Measurements from ENCODE around the gene ADCY9. TPM values are rescaled to one million over a fixed set of nuclear protein-coding genes. Genes with fewer than 3 reads are reported as not detected.

The ADCY9 gene
- total and polyA plus RNA-seq, 7 experiments from 2014 or later = 0.46 to 14.3 (median 4.2) TPM

DNA sequence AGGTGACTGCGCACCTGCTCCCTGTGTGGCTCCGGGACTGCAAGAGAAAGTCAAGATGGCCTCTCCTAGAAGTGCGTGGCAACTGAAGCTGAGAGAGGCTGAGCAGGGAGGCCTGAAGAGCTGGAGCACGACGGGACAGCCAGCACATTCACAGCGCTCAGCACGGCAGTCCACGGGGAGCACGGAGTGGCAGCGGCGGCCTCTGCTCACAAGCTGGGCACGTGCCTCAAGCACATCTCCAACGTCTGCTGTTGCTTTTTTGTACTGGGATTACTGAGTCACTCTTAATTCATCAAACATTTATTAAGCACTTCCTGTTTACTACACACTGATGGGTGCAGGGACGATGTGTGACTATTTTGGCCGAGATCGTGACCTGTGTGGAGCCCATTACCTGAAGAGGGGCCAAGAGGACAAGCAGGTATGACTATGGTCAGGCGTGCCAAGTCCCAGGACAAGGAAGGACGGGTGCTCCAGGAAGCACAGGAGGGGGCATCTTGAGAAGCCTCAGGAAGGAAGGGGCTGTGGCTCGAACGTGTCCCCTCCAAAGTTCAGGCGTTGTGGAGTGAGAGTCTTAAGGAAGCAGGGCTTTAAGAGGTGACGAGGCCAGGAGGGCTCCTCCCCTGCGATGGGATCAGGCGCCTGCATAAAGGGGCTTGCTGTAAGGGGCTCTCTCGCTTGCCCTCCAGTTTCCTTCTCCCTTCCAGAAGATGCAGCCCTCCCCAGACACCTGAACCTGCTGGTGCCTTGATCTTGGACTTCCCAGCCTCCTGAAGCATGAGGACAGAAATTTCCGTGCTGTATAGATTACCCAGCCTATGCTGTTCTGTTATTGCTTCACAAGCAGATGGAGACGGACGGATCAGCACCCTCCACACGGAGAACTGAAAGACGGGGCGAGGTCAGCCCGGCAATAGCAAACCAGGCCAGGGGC, 105.8 kb downstream of the ADCY9 start:
- peaks cover 0 to 12% (median 0%) of the 10 kb centered on the region in 7 donors for H3K4me1 Mint-ChIP-seq
- DNase-seq (no peak), ATAC-seq (peak; percentile 10)
- no peaks in the 10 kb centered on the region for H3K9me3 Mint-ChIP-seq
- H3K36me3 Mint-ChIP-seq = peaks cover 0 to 16% (median 0%) of the 10 kb centered on the region in 5 donors
- ChIA-PET CTCF (no interaction called here), POLR2A (no interaction called here)
- Histone ChIP-seq H3K27ac (ENCODE audit: low read depth, low read length) (no peak overlapping the region), H3K9me3 (ENCODE audit: control insufficient read depth in 2 of 3, low read length in 3 of 3) (no peaks in the 10 kb centered on the region), H3K36me3 (ENCODE audit: control insufficient read depth in 2 of 3, insufficient read depth in 3 of 3, low read length in 3 of 3) (no peaks in the 10 kb centered on the region), H3K4me1 (ENCODE audit: control insufficient read depth in 2 of 2, insufficient read depth in 2 of 2, low read length in 2 of 2) (no peaks in the 10 kb centered on the region), H3K4me3 (ENCODE audit: low read length) (no peak overlapping the region), H3K27me3 (ENCODE audit: control insufficient read depth in 2 of 2, insufficient read depth in 2 of 2, low read length in 2 of 2) (no peaks in the 10 kb centered on the region)
- no peak overlapping the region for H3K4me3 Mint-ChIP-seq
- no peak overlapping the region for H3K27ac Mint-ChIP-seq
- H3K27me3 Mint-ChIP-seq = no peaks in the 10 kb centered on the region
- intact Hi-C loops (cut with micrococcal nuclease) = no loop called here

GRCh38 chr16:4009177-4009576, 107.1 kb downstream of the ADCY9 start:
- POLR2A ChIA-PET = no interaction called here
- no peaks in the 10 kb centered on the region for H3K27me3 Mint-ChIP-seq
- H3K4me3 Mint-ChIP-seq = no peak overlapping the region
- Histone ChIP-seq H3K4me3 (ENCODE audit: low read length) (no peak overlapping the region), H3K27me3 (ENCODE audit: control insufficient read depth in 2 of 2, insufficient read depth in 2 of 2, low read length in 2 of 2) (no peaks in the 10 kb centered on the region), H3K27ac (ENCODE audit: low read depth, low read length) (no peak overlapping the region), H3K4me1 (ENCODE audit: control insufficient read depth in 2 of 2, insufficient read depth in 2 of 2, low read length in 2 of 2) (no peaks in the 10 kb centered on the region), H3K36me3 (ENCODE audit: control insufficient read depth in 2 of 3, insufficient read depth in 3 of 3, low read length in 3 of 3) (no peaks in the 10 kb centered on the region), H3K9me3 (ENCODE audit: control insufficient read depth in 2 of 3, low read length in 3 of 3) (no peaks in the 10 kb centered on the region)
- CTCF ChIA-PET = no interaction called here
- intact Hi-C loops (cut with micrococcal nuclease) = no loop called here
- no peak for ATAC-seq
- peaks cover 0 to 16% (median 0%) of the 10 kb centered on the region in 5 donors for H3K36me3 Mint-ChIP-seq
- no peak overlapping the region for H3K27ac Mint-ChIP-seq
- H3K9me3 Mint-ChIP-seq = no peaks in the 10 kb centered on the region
- no peak for DNase-seq
- H3K4me1 Mint-ChIP-seq = peaks cover 0 to 12% (median 0%) of the 10 kb centered on the region in 7 donors

- H3K36me3 Mint-ChIP-seq = peaks cover 0 to 16% (median 0%) of the 10 kb centered on the region in 5 donors
- DNase-seq = no peak
- H3K4me3 Mint-ChIP-seq = no peak overlapping the region
- H3K9me3 Mint-ChIP-seq = no peaks in the 10 kb centered on the region
- no peaks in the 10 kb centered on the region for H3K27me3 Mint-ChIP-seq
- Histone ChIP-seq H3K4me3 (ENCODE audit: low read length) (no peak overlapping the region), H3K27me3 (ENCODE audit: control insufficient read depth in 2 of 2, insufficient read depth in 2 of 2, low read length in 2 of 2) (no peaks in the 10 kb centered on the region), H3K4me1 (ENCODE audit: control insufficient read depth in 2 of 2, insufficient read depth in 2 of 2, low read length in 2 of 2) (no peaks in the 10 kb centered on the region), H3K9me3 (ENCODE audit: control insufficient read depth in 2 of 3, low read length in 3 of 3) (no peaks in the 10 kb centered on the region), H3K27ac (ENCODE audit: low read depth, low read length) (no peak overlapping the region), H3K36me3 (ENCODE audit: control insufficient read depth in 2 of 3, insufficient read depth in 3 of 3, low read length in 3 of 3) (no peaks in the 10 kb centered on the region)
- H3K27ac Mint-ChIP-seq = no peak overlapping the region
- intact Hi-C loops (cut with micrococcal nuclease) = no loop called here
- ATAC-seq = no peak
- H3K4me1 Mint-ChIP-seq = peaks cover 0 to 14% (median 0%) of the 10 kb centered on the region in 7 donors
- CTCF ChIA-PET = no interaction called here
- POLR2A ChIA-PET = no interaction called here
Observed at GRCh38 chr16:4008116-4008515, 108.1 kb downstream of the ADCY9 start.

DNA sequence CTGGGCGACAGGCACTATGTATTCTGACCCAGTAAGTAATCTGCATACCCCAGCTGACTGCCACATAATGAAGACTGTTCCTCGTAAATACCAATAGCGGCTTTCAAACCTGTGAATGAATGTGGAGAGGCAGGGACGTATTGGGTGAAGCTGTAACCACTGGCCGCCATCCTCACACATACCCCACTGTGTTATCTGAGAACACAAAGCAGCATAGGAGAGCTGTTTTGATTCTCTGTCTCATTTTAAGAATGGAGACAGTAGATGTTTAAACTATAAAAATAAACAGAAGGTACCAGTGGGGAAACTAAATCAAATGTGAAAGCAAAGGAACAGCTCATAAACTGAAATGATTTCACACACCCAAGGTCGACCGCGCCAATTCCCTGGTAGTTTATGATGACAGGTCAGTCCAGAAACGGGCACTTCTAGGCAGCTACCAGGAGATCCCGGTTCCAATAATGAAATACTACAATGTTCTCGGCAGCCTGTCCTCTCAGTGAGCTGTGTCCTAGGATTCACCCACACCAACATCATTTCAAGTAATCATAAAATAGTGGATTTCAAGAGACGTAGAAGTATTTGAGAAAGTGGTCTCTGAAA, 109.7 kb downstream of the ADCY9 start:
- no peaks in the 10 kb centered on the region for H3K36me3 ChIP-seq (ENCODE audit: control insufficient read depth in 2 of 3, insufficient read depth in 3 of 3, low read length in 3 of 3)
- no peaks in the 10 kb centered on the region for H3K9me3 Mint-ChIP-seq
- H3K4me1 ChIP-seq (ENCODE audit: control insufficient read depth in 2 of 2, insufficient read depth in 2 of 2, low read length in 2 of 2) = no peaks in the 10 kb centered on the region
- H3K4me3 ChIP-seq (ENCODE audit: low read length) = no peak overlapping the region
- no peaks in the 10 kb centered on the region for H3K27me3 Mint-ChIP-seq
- CTCF ChIA-PET = no interaction called here
- no peak overlapping the region for H3K27ac ChIP-seq (ENCODE audit: low read depth, low read length)
- H3K9me3 ChIP-seq (ENCODE audit: control insufficient read depth in 2 of 3, low read length in 3 of 3) = no peaks in the 10 kb centered on the region
- intact Hi-C loops (cut with micrococcal nuclease) = no loop called here
- no peak for DNase-seq
- H3K4me1 Mint-ChIP-seq = peaks cover 0 to 14% (median 0%) of the 10 kb centered on the region in 7 donors
- POLR2A ChIA-PET = interaction anchor here (0.6 kb wide), 1 partner anchor 11 kb away, joined by 3 read pairs; no protein-coding TSS in a partner anchor
- no peak overlapping the region for H3K4me3 Mint-ChIP-seq
- no peak for ATAC-seq
- H3K27ac Mint-ChIP-seq = no peak overlapping the region
- H3K27me3 ChIP-seq (ENCODE audit: control insufficient read depth in 2 of 2, insufficient read depth in 2 of 2, low read length in 2 of 2) = no peaks in the 10 kb centered on the region
- H3K36me3 Mint-ChIP-seq = peaks cover 0 to 16% (median 0%) of the 10 kb centered on the region in 5 donors

DNA sequence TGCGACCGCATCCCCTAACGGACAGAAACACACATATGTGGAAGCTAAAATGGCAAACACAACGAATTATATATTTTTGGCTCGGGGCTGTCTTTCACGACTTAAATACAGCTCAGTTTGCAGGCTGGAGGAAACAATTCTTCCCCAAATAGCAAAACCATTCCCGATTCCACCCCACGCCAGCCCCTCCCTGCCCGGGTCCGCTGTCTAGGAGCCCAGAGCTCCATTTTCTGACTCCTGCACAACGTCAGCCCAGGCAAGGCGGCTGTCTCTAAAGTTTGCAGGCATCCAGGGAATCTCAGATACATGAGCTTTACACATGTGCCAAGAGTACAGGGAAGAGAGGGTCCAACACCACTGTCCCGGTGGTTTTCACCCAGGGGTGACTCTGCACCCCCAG, 110.5 kb downstream of the ADCY9 start:
- H3K4me3 ChIP-seq (ENCODE audit: low read length) = no peak overlapping the region
- H3K27ac ChIP-seq (ENCODE audit: low read depth, low read length) = no peak overlapping the region
- no peaks in the 10 kb centered on the region for H3K27me3 ChIP-seq (ENCODE audit: control insufficient read depth in 2 of 2, insufficient read depth in 2 of 2, low read length in 2 of 2)
- CTCF ChIA-PET = no interaction called here
- intact Hi-C loops (cut with micrococcal nuclease) = no loop called here
- H3K27me3 Mint-ChIP-seq = no peaks in the 10 kb centered on the region
- H3K4me1 ChIP-seq (ENCODE audit: control insufficient read depth in 2 of 2, insufficient read depth in 2 of 2, low read length in 2 of 2) = no peaks in the 10 kb centered on the region
- no peaks in the 10 kb centered on the region for H3K9me3 ChIP-seq (ENCODE audit: control insufficient read depth in 2 of 3, low read length in 3 of 3)
- POLR2A ChIA-PET = interaction anchor here (0.6 kb wide), 1 partner anchor 10 kb away, joined by 3 read pairs; no protein-coding TSS in a partner anchor
- DNase-seq (no peak), ATAC-seq (no peak)
- no peaks in the 10 kb centered on the region for H3K36me3 ChIP-seq (ENCODE audit: control insufficient read depth in 2 of 3, insufficient read depth in 3 of 3, low read length in 3 of 3)
- peaks cover 0 to 16% (median 6%) of the 10 kb centered on the region in 7 donors for H3K4me1 Mint-ChIP-seq
- no peaks in the 10 kb centered on the region for H3K9me3 Mint-ChIP-seq
- H3K27ac Mint-ChIP-seq = peak overlapping the region in 1 of 9 donors; percentile 36
- H3K4me3 Mint-ChIP-seq = no peak overlapping the region
- peaks cover 0 to 13% (median 0%) of the 10 kb centered on the region in 5 donors for H3K36me3 Mint-ChIP-seq

- DNase-seq (no peak), ATAC-seq (no peak)
- H3K4me3 Mint-ChIP-seq = no peak overlapping the region
- no peak overlapping the region for H3K27ac Mint-ChIP-seq
- H3K27me3 Mint-ChIP-seq = no peaks in the 10 kb centered on the region
- Histone ChIP-seq H3K4me3 (ENCODE audit: low read length) (no peak overlapping the region), H3K27ac (ENCODE audit: low read depth, low read length) (no peak overlapping the region), H3K27me3 (ENCODE audit: control insufficient read depth in 2 of 2, insufficient read depth in 2 of 2, low read length in 2 of 2) (no peaks in the 10 kb centered on the region), H3K36me3 (ENCODE audit: control insufficient read depth in 2 of 3, insufficient read depth in 3 of 3, low read length in 3 of 3) (no peaks in the 10 kb centered on the region), H3K9me3 (ENCODE audit: control insufficient read depth in 2 of 3, low read length in 3 of 3) (no peaks in the 10 kb centered on the region), H3K4me1 (ENCODE audit: control insufficient read depth in 2 of 2, insufficient read depth in 2 of 2, low read length in 2 of 2) (peaks cover 3% of the 10 kb centered on the region in 2 donors)
- peaks cover 3 to 16% (median 11%) of the 10 kb centered on the region in 7 donors for H3K4me1 Mint-ChIP-seq
- intact Hi-C loops (cut with micrococcal nuclease) = no loop called here
- peaks cover 0 to 10% (median 0%) of the 10 kb centered on the region in 5 donors for H3K36me3 Mint-ChIP-seq
- H3K9me3 Mint-ChIP-seq = no peaks in the 10 kb centered on the region
- CTCF ChIA-PET = no interaction called here
- POLR2A ChIA-PET = no interaction called here
Observed at GRCh38 chr16:4005281-4005680, 111.0 kb downstream of the ADCY9 start.
